ENCODE data around the gene CLDN19.
"Not testable (repeated sequence)": the region's sequence is repeated elsewhere in the genome, so short reads cannot be mapped to it uniquely, and the experiment has no call there.

The CLDN19 gene

DNA sequence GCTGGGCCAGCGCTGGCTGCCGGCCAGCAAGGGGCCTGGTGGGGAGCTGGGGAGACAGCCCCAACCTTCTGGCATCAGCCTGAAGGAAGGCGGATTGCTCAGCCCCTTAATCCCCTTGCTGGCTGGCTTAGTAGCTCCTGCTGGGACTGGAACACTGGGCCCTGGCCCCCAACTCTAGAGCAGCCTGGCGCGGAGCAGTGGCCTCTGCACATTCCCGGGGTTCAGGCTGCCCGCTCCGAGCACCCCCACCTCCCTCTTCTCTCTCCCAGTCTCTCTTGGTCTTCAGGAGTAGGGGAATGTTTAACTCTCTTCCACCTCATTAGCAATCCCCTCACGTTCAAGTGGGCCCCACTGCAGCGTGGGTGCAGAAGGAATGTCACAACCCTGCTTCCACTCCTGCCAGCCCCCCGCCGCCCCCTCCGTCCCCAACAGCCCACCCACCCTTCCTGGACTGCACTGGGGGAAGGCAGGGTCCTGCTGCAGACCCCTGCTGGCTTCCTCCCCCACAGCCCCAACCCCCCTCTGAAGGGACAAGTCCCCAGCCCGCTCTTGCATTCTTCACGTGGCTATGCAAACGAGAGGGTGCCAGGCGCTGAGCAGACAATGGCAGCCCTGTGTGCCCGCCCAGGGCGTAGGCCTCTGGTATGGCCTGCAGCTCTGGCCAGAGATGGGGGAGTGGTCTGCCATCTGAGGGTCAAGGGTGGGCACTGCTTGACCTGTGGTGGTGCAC, 980 bp upstream of the CLDN19 start:
- no peak for DNase-seq (ENCODE audit: low spot score)
- FAIRE-seq, result no peak

- DNase-seq (ENCODE audit: low spot score) (no peak), FAIRE-seq (no peak)
Measured at GRCh38 chr1:42738678-42739226, 1.3 kb downstream of the CLDN19 start.

GRCh38 chr1:42737986-42738677, 1.9 kb downstream of the CLDN19 start:
- FAIRE-seq, result no peak
- DNase-seq (ENCODE audit: low spot score), result no peak

- peak; percentile 30 for FAIRE-seq
- DNase-seq (ENCODE audit: low spot score), result no peak
Measured at GRCh38 chr1:42737257-42737656, 2.8 kb downstream of the CLDN19 start.

DNA sequence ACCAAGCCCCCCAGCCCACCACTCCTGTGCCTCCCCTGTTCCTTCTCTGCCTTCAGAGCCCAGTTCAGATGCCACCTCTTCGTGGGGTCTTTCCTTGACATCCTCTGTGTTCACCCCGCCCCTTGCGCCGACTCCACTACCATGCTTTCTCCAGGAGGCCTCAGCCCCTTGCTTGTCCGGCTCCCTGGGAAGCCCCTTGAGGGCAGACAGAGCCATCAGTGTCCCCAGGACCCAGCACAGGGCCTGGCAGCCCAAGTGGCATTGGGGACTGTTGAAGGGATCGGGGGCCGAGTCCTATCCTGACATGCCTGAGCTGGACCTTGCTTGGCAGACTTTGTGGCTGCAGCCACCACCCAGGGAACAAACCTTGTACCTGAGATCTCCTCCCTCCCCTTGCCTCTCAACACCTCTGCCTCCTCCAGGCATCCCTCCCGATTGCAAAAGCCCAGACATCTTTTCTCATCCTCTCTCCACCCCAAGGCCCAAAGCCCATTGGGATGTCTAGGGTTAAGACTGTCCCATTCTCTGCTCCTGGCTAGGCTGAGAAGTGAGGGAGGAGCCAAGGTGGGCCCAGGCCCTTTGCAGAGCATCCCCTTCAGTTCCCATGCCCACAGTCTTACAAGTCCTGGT, 3.4 kb downstream of the CLDN19 start:
- FAIRE-seq (no peak), DNase-seq (ENCODE audit: low spot score) (no peak)

DNA sequence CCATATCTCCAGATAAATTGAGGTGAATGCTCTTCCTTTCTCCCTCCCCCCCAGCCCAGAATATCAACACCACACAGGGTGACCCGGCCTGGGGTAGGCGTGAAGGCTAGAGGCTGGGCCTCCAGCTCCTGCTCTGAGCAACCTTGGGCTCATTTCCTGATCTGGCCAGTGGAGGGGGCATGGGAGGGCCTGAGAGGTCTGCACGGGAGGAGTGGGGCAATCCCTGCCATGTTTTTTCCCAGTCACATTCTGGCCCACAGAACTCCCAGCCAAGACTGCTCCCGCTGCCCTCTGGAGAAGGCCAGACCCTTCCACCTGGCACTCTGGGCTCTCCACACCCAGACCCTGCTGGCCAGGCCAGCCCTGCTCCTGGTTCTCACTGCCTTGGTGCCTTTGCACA, 3.9 kb downstream of the CLDN19 start:
- DNase-seq (ENCODE audit: low spot score), result no peak
- no peak for FAIRE-seq

GRCh38 chr1:42735477-42736105, 4.4 kb downstream of the CLDN19 start:
- no peak for DNase-seq (ENCODE audit: low spot score)
- FAIRE-seq, result no peak

GRCh38 chr1:42735056-42735455, 5.0 kb downstream of the CLDN19 start:
- FAIRE-seq (no peak), DNase-seq (ENCODE audit: low spot score) (no peak)

GRCh38 chr1:42734201-42735035, 5.6 kb downstream of the CLDN19 start:
- FAIRE-seq (no peak), DNase-seq (ENCODE audit: low spot score) (no peak)

- no peak for DNase-seq (ENCODE audit: low spot score)
- peak; percentile 88 for FAIRE-seq
Measured at GRCh38 chr1:42733415-42734200, 6.4 kb downstream of the CLDN19 start.

- DNase-seq (ENCODE audit: low spot score) (no peak), FAIRE-seq (no peak)
Measured at GRCh38 chr1:42732126-42732680, 7.8 kb downstream of the CLDN19 start.

DNA sequence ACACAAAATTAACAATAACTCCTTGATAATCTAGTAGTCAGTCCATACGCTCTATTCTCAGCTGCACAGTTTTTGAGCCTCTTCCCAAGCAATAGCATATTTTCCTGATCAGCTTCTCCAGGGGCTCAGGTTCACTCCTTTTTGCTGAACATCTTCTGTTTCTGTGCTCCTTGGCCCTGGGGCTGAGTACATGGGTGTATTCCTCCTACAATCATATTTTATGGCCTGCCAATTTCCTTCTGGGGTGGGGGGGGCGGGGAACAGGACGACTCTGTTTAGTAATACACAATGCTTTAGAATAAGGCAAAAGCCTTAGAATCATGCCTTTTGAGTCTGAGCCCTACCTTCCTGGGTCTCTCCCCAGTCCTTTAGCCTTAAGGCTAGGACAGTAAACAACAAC, 8.5 kb downstream of the CLDN19 start:
- DNase-seq (ENCODE audit: low spot score) (no peak), FAIRE-seq (no peak)

- FAIRE-seq (no peak), DNase-seq (ENCODE audit: low spot score) (no peak)
Measured at GRCh38 chr1:42730988-42731387, 9.0 kb downstream of the CLDN19 start.

DNA sequence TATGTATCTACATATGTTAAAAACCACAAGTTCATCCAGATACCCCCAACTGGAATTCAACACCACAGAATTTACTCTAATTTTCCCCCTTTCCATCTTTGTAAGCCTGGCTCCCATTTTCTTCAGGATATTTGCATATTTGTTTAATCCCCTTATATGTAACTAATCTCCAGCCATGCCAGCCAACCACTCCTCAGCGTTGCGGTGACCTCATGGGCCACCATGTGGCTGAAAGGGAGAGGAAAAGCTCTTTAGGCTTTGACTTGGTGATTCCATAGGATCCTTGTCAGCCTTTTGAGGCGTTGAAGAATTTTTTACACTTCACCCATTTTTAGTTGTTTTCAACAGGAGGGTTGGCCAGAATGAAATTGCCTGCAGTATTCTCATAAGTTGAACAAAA, 10.0 kb downstream of the CLDN19 start:
- DNase-seq (ENCODE audit: low spot score) (peak; percentile 5), FAIRE-seq (no peak)

DNA sequence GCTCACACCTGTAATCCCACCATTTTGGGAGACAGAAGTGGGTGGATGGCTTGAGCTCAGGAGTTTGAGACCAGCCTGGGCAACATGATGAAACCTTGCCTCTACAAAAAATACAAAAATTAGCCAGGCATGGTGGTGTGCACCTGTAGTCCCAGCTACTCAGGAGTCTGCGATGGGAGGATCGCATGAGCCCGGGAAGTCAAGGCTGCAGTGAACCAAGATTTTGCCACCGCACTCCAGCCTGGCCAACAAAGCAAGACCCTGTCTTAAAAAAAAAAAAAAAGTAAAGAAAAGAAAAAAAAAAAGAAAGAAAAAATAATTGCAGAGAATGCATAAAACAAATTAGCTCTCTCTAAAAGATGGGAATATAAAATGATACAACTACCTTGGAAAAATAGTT, 14.2 kb downstream of the CLDN19 start:
- not testable (repeated sequence) for FAIRE-seq

DNA sequence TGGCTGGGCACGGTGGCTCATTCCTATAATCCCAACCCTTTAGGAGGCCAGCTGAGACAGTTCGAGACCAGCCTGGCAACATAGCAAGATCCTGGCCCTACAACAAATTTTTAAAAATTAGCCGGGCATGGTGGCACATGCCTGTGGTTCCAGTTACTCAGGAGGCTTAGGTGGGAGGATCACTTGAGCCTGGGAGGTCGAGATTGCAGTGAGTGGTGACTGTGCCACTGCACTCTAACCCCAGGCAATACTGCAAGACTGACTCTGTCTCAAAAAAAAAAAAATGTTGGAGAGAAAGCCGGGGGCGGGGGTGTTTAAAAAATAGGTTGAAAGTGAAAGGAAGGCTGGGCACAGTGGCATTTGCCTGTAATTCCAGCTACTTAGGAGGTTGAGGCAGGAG, 16.5 kb downstream of the CLDN19 start:
- DNase-seq (ENCODE audit: low spot score), result no peak
- FAIRE-seq, result no peak

More for the DNA sequence above, 14.2 kb downstream of the CLDN19 start:
- DNase-seq (ENCODE audit: low spot score), result not testable (repeated sequence)

DNA sequence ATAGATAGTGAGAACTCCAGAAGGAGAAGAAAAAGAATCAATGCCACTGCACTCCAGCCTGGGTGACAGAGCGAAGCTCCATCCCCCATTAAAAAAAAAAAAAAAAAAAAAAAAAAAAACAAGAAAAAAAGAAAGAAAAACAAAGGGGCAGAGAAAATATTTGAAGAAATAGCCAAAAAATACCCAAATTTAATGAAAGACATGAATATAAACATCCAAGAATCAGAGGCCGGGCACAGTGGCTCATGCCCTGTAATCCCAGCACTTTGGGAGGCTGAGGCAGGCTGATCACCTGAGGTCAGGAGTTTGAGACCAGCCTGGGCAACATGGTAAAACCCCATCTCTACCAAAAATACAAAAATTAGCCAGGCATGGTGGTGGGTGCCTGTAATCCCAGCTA, 17.6 kb downstream of the CLDN19 start:
- DNase-seq (ENCODE audit: low spot score); FAIRE-seq: not testable (repeated sequence)

GRCh38 chr1:42721926-42722325, 18.1 kb downstream of the CLDN19 start:
- no peak for FAIRE-seq

GRCh38 chr1:42720868-42721267, 19.2 kb downstream of the CLDN19 start:
- DNase-seq (ENCODE audit: low spot score), result no peak
- FAIRE-seq, result no peak

More at GRCh38 chr1:42721926-42722325, 18.1 kb downstream of the CLDN19 start:
- no peak for DNase-seq (ENCODE audit: low spot score)

DNA sequence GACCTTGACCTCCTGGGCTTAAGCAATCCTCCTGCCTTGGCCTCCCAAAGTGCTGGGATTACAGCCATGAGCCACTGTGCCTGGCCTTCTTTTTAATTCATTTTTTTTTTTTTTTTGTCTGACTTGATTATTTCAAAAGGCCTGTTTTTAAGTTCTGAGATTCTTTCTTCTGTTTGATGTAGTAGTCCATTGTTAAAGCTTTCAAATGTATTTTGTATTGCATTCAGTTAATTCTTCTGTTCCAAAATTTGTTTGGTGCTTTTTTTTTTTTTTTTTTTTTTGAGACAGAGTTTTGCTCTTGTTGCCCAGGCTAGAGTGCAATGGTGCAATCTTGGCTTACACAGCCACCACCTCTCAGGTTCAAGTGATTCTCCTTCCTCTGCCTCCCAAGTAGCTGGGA, 25.6 kb downstream of the CLDN19 start:
- not testable (repeated sequence) for FAIRE-seq; DNase-seq (ENCODE audit: low spot score)
